Stimulated activated CD8-positive, alpha-beta memory T cell treated with anti-CD3 and anti-CD28 coated beads, Interleukin-2, amount 100 ng/mL, for 48 hours (primary cell): ENCODE data around the gene BRINP1.

ENCODE experiments used
- DNase-seq, 2 donors: peaks; one replicate each; pipeline ENCODE4 v3.0.0-alpha.2; 2020; ENCODE audit warnings: low read depth in 2 of 2

Gene BRINP1, protein sequence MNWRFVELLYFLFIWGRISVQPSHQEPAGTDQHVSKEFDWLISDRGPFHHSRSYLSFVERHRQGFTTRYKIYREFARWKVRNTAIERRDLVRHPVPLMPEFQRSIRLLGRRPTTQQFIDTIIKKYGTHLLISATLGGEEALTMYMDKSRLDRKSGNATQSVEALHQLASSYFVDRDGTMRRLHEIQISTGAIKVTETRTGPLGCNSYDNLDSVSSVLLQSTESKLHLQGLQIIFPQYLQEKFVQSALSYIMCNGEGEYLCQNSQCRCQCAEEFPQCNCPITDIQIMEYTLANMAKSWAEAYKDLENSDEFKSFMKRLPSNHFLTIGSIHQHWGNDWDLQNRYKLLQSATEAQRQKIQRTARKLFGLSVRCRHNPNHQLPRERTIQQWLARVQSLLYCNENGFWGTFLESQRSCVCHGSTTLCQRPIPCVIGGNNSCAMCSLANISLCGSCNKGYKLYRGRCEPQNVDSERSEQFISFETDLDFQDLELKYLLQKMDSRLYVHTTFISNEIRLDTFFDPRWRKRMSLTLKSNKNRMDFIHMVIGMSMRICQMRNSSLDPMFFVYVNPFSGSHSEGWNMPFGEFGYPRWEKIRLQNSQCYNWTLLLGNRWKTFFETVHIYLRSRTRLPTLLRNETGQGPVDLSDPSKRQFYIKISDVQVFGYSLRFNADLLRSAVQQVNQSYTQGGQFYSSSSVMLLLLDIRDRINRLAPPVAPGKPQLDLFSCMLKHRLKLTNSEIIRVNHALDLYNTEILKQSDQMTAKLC

DNA sequence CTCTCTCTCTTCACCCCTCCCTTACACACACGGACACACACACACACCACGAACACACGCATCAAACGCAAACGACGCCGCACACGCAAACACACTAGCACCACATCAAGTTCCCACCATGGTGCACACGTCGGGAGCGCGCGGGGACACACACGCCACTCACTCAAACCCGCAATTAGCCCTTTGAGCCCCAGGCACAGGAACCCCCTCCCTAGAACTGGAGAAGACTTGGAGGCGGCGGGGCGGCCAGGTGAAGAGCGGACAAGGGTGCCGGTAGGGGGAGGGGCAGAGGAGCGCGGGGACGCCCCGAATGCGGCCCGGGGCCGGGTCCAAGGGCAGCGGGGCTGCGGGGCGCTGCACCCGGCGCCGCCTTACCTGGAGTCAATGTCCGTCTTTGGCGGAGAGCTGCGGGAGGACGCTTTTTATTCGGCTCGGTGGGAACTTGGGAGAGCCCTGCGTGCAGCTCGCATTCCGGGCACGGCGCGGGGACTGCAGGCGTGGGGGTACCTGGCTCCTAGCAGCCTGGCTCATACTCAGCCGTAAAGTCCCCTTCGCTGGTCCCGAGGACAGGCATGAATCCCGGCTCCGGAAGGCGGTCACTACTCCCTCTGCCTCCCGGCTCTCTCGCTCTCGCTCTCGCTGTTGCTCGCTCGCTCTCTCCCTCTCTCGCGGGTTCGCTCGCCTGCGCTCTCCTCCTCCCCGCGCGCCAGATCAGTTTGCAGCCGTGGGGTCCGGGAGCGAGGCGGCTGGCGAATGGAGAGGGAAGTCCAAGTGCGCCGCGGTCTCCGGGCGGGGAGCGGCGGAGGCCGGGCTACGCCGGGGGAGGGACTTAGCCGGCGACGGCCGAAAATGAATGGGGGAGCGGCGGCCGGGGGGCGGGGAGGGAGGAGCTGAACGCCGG lies at the start of gene BRINP1:
TSS of gene BRINP1 (minus strand) at position 755 of the 901 bp plus-strand sequence. CDS start 56,080 bp downstream, outside the sequence.
- DNase-seq = no peak

DNA sequence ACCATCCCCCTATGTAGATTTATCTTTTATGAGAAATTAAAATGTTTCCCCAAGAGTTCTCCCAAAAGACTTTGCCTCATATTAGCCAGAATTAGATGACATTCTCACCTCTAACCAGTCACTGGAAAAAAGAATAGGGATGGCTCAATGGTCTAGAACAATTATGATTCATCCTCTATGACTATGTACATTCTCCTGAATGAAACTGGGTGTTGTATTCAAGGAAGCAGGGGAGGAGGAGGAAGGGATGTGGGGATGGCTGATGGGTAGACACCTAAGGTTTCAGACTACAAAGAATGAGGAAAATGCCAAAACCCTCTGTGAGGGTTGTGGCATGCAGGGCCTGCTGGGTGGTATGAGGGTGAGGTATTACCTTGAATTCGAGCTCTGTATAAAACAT lies 49.5 kb upstream of the BRINP1 start:
- DNase-seq = no peak

DNA sequence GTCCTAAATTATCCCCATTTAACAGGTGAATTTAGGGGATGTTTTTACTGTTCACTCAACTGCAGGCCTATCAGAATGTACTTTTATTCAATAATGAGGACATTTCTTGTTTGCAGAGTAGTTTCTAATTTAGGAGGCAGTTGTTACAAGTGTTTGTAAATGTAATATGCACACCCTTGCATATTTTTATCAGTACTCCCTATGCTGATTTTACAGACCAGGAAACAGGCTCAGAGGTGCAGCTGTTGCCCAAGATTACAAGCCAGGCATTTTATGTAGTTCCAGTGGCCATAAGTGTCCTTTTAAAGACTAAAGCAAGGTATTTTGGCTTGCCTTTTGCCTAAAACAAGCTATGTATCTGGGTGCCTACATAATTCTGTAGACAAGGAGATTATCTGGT lies 47.6 kb upstream of the BRINP1 start:
- no peak for DNase-seq

DNA sequence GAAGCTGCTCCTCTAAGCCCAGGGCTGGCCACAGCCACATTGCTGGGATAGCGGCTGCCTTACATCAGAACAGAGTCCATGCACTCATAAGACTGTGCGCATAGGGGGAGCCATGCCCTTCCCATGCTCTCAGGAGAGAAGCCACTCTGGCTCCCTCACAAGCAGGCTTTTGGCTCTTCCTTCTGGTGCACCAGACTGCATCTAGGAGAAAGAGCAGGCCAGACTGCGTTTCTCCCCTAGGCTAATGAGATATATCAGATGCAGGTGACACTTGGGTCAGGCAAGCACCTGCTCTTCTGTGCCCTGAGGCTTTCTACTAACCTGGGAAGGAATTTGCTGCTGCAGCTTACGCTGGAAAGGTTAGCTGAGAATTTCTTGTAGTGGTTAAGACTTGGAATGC lies 43.2 kb upstream of the BRINP1 start:
- DNase-seq = no peak

DNA sequence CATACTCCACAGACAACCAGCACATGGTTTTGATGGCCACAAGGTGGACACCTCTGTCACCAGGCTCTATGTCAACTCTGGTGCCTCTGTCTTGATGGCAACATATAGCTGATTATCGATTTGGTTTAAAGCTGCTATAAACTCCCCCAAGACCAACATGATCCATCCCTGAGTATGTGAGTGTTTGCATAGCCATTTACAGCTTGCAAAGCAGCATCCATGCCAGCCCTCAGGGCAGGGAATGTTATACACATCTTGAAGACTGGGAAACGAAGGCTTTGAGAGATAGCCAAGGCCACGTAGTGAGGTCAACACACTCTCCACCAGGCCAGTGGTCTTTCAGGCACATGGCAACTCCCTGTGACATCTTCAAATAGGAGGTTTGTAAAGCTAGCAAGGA lies 40.3 kb upstream of the BRINP1 start:
- DNase-seq = no peak

DNA sequence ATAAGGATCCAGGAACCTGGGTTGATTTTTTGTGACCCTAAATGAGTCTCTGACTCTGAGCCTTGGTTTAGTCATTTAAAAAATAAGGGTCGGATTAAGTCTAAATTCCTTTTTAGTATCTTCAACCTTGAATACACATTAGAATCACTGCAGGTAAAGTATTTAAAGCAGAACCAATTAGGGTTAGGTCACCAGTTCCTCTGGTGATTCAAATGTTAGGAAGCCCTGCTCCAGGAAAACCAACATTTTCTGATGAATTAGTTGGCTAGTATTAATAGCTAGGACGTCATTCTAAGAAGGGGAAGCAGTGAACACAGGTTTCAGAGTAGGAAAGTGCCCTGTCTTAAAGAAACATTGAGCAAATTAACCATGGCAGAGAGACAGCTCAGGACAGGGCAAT lies 31.4 kb upstream of the BRINP1 start:
- DNase-seq = no peak

DNA sequence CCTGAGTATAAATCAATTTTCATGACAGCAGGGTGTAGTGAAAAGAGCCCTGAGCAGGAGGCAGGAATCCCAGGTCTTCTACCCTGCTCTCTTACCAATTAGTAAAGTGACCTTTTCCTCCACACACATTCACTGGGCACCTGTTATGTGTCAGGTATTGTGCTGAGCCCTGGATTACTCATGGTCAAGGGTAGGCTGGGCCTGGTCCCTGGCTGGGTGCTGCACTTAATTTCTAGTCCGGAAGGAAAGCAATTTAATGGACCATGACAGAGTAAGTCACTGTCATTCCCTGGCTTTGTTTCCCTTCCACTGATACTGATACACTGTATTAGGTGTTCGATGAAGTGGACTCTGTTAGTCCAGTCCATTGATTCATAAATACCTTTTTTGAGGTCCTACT lies 29.1 kb upstream of the BRINP1 start:
- no peak for DNase-seq

DNA sequence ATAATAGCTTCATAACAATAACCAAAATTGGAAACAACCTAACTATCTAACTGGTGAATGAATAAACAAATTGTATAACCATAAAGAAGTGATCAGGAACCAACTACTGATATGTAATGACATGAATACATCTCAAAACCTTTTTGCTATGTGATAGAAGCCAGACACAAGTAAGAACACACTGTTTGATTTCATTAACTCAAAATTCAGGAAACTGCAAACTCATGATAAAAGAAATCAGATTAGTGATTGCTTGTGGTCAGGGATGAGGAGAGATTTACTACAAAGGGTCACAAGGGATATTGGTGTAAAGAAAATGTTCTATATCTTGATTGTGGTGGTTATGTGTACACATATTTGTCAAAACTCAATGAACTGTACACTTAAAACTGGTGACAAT lies 22.6 kb upstream of the BRINP1 start:
- no peak for DNase-seq

DNA sequence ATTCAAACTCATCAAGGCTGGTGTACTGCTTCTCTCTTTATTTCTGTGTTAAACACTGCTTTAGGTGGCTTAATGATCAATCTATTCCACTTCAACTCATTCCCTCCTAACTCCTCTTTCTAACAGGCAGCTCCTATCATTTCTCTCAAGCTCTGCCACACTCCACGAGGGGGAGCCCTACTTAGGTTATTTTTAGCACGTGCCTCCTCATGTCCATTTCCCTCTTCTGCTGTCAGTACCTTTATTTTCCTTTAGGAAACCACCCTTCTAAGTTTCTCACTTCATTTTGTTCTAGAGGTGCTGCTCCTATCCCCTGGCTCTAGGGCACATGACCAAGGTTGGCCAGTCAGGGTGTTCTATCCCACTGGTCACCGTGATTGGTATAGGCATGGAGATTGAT lies 6.7 kb upstream of the BRINP1 start:
- DNase-seq = no peak

DNA sequence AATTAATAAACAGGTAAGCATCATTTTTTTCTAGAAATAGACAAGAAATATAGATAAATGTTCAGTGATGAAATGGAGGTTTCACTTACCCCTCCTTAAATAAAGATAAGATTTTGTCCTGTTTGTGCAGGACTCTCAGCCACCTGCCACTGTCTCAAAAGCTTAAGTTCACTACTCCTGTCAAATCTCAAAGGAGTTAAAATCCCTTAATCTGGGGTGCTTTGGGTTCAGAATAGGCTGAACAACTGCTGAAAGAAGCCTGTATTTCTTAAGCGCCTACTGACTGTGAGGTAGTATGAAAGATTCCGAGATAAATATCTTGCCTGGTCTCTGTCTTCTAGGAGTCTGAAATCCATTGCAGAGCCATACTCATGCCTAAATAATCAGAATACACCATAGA lies 3.7 kb upstream of the BRINP1 start:
- DNase-seq = no peak

DNA sequence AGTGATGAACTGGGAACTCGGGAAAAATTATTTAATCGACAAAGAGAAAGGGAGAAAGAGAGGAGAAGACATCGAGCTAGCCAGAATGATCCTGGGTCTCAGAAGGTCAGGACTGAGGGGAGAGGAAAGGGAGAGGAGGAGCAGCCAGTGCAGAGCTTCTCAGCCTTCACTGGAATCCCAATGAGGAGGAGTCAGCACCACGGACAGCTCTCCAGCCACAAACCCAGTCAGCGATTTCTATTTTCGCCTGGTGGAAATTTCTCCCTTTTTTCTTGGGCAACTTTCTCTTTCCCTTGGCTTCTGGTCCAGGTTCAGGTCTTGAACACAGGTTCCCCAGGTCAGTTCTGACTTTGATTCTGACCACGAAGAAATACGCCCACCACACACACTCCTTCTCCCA lies 1.6 kb upstream of the BRINP1 start:
- DNase-seq = no peak

DNA sequence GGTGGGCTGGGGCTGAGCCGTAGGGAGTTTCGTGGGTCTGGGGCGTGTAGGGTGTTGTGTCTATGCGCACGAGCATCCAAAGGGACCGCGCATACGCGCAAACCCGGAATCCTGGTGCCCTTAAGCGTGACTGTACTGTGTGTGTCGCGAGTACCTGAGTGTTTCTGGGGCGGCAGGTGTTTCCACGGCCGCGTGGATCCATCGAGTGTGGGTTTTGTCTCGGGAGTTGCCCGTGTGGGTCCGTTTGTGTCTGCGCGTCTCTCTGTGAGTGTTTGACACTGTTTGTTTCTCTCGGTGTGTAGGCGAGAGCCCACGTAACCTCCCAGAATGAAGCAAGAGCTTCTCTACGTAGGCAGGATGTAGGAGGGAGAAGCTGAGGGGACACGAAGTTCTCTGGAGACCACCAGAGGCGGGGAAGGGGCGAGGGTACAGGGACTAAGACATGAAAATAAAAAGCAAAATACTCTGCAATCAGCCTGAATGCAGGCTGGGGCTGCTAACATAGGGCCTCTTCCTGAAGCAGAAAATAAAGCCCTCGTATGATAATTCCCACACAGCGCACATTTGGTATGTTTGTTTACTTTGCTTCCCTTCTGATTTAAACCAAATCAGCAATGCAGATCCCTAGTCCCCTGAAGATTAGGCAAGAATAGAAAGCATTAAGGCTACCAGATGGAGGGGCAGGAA lies 588 bp upstream of the BRINP1 start:
- DNase-seq = no peak

DNA sequence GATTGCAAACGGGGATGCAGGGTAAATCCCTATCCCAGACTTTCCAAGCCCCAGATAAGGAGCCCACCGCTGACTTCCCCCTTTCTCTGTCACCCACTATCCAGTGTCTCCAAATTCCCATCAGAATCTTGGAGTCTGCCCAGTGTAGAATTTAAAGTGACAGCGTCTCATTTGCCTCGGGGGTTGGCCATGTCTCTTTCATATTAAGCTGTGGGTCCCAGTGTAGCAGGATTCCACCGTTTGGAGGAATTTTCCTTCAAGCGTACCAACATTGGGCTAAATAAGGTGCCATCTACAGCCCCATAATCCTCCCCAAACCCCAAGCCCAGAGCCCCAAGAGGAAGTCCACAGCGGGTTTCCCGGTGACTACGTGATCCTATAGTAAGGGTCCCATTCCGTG lies 1.1 kb downstream of the BRINP1 start:
- no peak for DNase-seq

DNA sequence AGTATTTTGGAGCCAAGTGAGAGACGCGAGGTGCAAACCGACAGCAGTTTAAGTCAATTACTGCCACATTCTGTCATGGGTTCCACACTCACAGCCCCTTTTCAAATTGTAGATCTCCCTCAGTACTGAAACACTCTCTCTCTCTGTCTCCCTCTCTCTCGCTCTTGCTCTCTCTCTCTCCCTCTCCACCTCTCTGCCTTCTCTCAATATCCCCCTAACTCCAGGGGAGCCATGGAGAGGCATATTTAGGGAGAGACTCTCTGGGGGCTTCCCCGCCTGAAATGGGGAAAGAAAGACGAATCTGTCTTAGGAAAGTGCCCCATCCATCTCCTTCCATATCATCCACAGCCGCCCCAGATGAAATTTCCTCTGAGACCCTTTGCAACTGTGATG lies 1.6 kb downstream of the BRINP1 start:
- DNase-seq = no peak

DNA sequence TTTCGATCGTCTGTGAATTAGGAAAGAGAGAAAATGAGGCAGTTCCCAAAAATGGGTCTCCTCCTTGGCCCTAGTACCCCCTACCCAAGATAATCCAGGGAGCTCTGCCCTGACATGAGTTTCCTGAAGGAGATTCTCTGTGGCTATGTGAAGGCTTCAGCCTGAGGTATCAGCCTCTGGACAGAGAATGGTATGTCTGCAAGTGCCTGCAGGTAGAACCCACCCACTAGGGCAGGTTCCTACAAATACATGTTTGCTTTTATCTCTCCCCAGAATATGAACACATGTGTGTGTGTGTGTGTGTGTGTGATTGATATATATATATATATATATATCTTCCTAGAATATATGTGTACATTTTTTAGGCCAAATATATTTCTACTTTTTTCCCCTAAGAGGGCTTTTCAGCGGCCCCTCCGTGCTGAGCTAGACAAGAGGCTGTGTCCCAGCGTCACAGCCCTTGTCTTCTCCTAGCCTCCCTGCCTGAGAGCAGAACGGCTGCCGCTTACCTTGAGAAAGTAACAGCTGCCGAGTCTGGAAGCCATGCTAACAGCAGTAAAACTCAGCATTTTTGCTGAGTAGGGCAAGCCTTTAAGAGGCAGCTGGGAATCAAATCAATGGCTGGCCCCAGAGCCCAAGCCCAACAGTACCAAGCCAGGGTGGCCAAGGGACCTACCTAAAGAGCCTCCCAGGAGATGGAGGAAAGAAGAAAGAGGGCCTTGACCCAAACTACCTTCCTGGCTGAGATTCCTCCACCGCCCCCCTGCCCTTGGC lies 2.1 kb downstream of the BRINP1 start:
- DNase-seq = no peak

DNA sequence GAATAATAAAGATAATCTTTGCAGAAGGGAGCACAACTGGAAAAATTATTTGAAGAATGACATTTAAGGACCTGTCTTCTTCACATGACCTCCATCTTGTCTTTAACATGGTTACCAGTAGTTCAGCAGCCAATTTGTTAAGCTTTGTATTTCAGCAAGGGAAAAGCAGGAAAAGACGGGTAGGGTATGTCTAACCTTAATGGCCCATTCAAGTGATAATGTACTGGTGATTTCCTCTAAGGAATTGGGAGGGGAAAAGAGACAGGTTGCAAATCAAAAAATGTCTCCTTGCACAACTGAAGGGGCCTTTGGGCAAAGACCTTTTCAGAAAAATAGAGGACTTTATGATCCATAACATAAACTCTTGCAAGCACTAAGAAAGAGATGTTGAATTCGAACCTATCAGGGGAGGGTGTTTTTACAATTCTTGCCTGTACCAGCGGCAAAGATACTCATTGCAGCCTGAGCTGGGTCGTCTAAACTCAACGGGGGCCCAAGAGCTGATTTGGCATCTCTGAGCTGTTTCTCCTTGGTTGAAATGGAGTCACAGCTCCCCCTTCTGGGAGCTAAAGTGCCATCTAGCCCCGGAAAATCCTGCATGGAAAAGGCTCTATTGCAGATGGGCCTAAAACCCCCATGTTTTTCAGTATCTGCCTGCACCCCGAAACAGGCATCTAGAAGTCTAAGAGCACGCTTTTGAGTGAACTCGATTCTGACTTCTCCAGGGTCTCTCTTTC lies 3.8 kb downstream of the BRINP1 start:
- DNase-seq = no peak

DNA sequence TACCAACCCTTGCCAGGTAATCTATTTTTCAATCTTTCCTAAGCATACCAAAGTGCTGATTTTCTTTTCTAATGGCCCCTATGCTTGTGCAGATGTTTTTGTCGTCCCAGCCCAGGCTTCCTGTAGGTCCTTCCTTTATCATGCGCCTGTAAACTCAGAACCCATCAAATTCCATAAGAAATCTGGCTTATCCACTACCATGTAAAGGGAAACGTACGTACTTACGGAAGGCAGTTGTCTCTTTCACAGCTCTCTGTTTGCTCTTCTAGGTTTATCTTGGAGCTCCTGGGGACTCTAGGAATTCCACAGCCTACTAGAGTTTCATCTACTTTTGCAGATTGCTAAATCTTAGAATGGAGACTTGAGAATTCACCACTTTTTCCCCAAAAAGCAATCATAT lies 9.0 kb downstream of the BRINP1 start:
- no peak for DNase-seq

DNA sequence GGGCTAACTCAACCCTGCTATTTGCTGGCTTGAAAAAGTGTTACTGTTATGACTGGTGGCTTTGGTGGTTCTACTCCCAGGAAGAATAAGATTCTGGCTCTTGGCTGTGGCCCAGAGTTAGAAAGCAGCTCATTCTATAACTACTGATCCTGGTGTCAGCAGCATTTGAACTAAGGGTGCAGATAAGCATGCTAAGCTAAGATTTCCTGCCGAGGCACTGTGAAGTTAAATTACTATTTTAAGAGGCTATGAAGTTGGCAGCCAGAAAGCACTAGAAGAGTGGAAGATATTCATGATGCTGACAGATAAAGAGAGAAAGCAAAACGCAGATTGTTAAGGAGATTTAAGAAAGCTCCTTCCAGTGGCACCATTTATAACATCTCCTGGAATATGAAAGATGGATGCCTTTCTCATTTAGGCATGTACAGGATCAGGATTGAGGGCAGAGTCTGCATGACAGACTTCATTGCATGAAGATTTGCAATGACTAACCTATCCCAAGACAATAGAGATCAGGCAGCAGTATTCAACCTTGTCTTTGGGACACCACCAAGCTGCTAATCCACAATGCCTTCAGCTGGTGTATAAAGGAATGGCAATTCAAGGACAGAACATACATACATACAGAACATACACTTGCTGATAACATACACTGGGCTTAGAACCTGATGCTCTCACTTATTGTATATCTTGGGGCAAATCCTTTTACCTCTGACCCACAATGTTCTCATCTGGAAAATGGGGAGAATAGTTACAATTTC lies 11.7 kb downstream of the BRINP1 start:
- DNase-seq = no peak

DNA sequence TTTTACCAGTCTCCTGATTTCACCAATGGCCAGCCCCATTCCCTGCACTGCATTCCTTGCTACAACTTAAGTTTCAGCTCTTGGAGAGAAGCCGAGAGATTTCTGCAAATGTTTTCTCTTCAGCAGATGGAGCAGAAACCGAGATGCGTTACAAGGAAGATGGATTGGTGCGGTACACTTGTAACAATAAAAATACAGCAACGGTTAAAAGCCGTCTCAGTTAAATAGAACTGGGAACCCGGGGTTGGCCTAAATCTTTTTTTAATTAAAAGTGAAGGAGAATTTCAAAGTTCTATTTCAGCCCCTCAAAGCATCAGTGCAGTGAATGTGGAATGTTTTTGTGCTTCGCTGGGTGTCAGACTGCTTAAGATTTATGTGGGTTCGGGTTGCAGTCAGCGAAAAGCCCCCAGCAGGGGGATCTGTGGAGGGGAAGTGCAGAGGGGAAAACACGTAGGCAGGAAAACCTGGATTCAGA lies 19.8 kb downstream of the BRINP1 start:
- no peak for DNase-seq
